Stimulated activated CD8-positive, alpha-beta memory T cell treated with anti-CD3 and anti-CD28 coated beads, Interleukin-15, amount 100 ng/mL, for 4 hours (primary cell): Measurements from ENCODE around the gene ZBTB3.
"Not testable (repeated sequence)": the region's sequence is repeated elsewhere in the genome, so short reads cannot be mapped to it uniquely, and the experiment has no call there.

Experiments
- DNase-seq, 2 donors: peaks; one replicate each; pipeline ENCODE4 v3.0.0-alpha.2; 2020; ENCODE audit warnings: low read depth in 2 of 2

Gene ZBTB3

DNA sequence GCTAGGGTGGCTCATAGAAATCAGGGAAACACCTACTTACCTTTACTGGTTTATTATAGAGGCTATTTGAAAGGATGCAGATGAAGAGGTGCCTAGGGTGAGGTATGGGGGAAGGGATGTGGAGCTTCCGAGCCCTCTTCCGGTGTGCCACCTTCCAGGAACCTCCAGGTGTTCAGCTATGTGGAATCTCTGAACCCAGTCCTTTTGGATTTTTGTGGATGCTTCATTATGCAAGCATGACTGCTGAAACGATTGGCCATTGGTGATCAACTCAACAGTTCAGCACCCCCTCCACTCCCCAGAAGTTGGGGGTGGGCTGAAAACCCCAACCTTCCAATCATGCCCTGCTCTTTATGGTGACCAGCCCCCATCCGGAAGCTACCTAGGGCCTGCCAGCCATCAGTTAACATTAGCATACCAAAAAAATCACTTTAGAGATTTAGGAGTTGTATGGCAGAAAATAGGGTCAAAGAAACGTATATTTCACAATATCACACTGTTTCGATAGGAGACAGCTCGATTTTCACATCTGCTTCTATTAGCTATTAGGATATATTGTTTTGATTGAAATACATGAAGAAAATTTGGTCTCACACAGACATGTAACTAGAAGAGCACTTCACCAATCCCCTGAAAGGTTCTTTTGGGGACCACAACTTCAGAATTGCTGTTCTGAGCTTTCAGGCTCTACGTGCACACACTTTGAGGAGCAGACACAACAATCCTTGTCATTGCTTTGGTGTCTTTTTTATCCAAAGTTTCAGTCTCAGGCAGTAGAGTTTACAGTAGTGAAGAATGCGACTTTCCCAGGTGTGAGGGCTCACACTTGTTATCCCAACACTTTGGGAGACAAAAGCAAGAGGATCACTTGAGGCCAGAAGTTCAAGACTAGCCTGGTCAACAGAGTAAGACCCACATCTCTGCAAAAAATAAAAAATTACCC, 4.2 kb upstream of the ZBTB3 start:
- no peak for DNase-seq

DNA sequence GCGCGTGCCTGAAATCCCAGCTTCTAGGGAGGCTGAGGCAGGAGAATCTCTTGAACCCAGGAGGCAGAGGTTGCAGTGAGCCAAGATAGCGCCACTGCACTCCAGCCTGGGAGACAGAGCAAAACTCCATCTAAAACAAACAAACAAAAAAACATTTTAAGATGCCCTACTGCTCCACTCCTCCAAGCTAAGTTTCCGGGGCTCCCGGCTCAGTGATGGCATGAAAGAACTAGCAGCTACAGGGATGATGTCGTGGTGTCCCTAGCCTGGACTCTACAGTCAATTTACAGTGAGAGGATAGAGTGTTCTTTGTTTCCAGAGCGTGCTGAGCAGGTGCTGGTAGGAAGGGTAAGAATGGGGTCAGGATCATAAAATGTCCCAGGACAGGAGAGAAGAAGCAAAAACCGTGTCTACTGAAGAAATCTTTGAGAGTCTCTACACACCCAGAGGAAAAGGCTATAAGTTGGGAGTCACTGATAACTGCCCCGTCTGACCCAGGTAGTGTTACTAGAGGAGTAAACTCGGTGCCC, 1.2 kb upstream of the ZBTB3 start:
- DNase-seq: no peak

DNA sequence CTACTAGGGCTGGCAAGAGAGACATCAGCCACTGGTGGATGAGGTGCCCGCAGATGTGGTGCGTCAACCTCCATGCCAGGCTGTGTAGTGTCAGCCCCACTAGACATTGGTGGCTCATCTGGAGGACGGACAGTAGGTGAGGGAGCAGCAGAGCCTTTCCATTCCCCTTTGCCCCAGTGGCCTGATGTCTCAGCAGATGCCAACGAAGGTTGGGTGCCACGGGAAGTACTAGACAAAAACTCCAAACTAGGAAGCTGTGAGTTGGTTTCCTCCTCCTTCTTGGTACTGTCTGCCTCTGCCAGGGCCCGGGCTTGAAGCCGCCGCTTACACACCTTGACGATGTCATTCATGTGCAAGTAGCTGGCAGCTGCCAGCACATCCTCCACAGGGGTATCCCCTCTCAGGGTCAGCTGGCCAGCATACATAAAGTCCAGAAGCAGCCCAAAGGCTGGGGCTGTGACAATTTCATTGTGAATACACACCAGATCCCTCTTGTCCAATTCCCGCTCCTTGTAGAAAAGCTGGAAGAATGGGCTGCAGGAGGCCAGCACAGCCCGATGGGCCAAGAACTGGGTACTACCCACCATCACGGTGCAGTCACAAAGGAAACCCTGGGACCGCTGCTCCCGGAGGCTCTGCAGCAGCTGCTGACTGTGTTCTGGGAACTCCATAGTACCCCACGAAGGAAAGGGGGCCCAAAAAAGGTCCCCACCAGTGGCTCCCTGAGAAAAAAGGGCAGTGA, 795 bp downstream of the ZBTB3 start:
- no peak for DNase-seq

DNA sequence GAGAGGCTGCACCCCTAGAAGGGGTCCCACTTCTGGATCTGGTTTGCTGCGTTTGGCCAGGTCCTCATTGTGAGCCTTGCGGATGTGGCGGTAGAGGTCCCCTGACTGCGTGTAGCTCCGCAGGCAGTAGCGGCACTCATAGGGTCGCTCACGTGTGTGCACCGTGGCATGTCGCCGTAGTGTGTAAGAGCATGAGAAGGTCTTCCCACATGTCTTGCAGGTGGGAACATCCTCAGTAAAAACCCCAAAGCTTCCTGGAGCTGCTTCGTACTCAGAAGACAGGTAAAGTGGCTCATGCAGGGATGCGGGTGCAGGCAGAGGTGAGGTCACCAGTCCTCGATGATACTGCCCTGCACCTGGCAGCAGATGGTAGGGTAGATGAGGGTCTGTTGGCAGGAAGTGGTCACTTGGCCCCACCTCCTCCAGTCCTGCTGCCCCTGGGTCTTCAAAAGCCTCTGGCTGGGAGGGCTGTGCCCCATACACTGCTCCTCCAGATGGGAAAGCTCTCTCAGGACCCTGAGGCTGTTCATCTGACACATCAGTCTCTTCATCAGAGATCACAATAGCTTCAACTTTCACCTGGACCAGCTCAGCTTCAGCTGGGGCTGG, 1.7 kb downstream of the ZBTB3 start:
- no peak for DNase-seq

DNA sequence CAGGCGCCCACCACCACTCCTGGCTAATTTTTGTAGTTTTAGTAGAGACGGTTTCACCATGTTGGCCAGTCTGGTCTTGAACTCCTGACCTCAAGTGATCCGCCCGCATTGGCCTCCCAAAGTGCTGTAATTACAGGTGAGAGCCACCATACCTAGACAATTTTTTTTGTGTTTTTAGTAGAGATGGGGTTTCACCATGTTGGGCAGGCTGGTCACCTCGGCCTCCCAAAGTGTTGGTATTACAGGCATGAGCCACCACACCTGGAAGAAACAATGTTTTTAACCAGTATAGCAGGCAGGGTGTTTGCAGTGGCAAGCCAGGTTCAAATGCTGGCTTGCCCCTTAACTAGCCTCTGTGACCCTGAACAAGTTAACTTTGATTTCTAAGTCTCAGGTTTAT, 4.0 kb downstream of the ZBTB3 start:
- DNase-seq: not testable (repeated sequence)

DNA sequence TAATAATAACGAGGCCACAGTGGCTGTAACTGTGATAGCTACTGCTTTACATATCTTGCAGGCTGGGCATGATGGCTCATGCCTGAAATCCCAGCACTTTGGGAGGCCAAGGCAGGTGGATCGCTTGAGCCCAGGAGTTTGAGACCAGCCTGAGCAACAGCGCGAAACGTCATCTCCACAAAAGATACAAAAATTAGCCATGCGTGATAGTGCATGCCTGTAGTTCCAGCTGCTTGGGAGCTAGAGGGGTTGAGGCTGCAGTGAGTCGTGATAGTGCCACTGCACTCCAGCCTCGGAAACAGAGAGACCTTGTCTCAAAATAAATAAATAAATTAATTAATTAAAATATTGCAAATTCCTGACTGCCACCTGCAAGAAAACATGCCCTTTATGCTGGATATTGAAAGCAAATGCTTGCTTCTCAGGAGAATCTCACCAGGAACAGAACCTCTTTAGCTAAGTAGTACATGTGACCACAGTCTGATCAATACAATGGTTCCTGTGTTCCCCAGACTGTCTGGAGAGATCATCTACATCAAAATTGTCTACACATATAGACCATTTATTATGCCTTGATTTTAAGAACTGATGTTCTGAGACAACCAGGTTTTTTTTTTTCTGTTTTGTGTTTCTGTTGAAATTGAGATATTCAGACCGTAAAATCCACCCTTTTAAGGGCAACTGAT, 6.3 kb downstream of the ZBTB3 start:
- DNase-seq: no peak

DNA sequence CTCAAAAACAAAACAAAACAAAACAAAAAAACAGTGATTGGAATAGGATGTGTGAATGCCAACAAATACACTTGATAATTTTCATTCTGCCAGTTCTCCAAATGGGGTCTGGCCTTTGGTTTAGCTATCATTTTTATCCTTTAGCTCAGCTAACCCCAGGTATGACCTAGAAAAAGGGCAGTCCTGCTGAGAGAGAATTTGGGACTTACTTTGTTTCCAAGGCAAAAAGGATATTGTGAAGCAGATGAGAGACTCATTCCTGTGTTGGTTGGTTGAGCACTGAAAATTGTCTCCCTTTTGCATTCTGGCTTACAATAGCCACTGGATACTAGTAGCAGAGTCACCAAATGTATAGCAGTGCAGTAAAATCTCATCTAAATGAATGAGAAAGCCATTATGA, 16.8 kb downstream of the ZBTB3 start:
- no peak for DNase-seq

DNA sequence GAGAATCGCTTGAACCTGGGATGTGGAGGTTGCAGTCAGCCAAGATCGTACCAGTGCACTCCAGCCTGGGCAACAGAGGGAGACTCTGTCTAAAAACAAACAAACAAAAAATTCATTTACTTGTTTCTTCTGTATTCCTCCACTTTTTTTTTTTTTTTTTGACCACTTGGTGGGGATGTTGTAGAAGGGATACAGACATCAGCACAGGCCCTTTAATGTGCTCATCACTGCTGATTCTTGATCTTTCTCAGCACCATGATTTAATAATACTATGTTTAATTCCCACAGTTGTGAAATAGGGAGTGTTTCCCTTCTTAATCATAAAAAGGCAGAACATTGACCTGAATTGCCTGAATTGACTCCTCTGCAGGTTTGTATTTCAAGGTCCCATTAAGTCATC, 21.1 kb downstream of the ZBTB3 start:
- no peak for DNase-seq

DNA sequence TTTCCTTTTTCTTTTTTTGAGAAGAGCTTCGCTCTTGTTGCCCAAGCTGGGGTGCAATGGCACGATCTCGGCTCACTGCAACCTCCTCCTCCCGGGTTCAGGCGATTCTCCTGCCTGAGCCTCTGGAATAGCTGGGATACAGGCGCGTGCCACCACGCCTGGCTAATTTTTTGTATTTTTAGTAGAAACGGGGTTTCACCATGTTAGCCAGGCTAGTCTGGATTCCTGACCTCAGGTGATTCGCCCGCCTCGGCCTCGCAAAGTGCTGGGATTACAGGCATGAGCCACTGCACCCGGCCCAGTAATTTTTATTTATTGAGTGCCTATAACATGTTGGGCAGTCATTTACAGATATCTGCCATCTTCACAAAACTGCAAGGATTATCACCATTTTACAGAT, 23.9 kb downstream of the ZBTB3 start:
- not testable (repeated sequence) for DNase-seq

DNA sequence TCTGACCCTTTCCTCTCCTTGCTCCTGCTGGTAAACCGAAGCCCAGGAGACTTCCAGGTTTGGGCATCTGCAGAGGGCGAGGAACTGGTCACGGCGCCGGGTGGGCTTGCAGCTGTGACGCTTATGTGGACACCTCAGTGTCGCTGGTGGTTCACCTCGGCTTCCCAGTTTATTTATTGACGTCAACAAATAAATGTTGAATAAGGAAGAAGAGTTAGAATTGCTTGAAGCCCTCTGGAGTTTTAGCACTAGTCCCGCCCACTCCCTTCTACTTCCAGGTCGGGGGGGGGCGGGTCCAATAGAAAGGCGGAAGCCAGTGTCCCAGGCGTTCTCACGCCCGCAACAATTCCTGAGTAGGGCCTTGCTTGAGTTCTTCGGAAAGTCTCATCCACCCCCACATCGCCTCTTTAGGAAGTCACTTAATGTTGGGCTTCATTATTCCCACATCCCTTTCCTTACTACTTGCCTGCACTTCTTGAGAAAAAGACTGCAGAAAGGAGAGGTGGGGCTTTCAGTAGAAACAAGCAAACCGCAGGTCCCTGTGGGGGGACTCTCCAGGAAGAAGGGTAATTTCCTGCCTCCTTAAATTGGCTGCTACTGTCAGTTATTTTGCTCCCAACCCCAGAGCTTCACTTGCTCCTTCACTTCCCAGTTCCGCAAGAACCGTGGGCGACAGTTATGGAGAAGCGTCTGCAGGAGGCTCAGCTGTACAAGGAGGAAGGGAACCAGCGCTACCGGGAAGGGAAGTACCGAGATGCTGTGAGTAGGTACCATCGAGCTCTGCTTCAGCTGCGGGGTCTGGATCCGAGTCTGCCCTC, 25.6 kb downstream of the ZBTB3 start, which contains the start of gene TTC9C:
Gene TTC9C, plus strand, starts transcription at position 316 of the 818 bp plus-strand sequence. Its CDS starts 363 bp downstream, at position 679.
- peak; percentile 63 to 71 for DNase-seq

DNA sequence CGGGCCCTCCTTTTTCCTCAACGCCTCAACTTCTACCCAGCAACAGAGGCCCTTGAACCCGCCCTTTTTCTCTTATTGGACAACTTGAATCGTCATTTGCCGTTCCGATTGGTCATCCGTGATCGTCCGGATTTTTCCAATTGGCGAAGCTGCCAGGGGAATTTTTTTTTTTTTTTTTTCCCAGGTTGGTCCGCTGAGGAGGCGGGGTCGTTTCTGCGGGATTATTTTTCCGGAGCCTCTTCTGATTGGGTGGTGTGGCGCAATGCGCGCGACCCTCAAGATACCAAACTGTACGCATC, 26.1 kb downstream of the ZBTB3 start:
- DNase-seq: peak; percentile 58 to 75

DNA sequence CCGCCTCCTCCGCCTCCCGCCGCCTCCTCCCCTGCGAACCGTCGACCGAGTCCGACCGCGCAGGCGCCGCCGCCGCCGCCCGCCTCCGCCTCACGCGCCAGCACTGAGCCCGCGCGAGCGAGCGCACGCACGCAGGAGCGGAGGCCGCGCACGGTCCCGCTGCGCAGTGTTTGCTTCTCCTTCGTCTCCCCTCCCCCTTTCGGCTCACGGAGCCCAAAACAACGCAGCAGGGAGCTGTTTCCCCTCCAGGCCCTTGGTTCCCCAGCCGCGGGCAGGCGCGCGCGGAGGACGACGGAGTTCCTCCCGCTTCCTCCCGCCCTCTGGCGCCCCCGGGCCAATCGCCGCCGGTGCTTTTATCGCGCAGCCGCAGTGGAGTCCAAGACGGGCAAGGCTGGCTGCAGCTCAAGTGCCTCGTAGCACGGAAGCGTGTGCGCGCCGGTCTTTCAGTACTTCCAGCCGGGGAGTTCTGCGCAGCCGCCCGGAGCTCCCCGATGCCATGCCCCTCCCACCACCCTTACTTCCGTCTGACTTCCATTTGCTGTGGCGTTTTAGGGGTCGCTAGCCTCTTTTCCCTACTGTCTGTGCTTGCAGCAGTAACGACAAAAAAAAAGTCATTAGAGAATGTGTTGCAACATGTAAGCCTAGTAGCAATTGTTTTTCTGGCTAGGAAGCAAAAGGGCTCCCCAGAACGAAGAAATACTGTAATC, 26.6 kb downstream of the ZBTB3 start, which contains the start of gene HNRNPUL2:
Gene HNRNPUL2, minus strand, starts transcription at position 293 of the 707 bp plus-strand sequence. CDS start 301 bp downstream, outside the sequence.
- DNase-seq: peak; percentile 98

DNA sequence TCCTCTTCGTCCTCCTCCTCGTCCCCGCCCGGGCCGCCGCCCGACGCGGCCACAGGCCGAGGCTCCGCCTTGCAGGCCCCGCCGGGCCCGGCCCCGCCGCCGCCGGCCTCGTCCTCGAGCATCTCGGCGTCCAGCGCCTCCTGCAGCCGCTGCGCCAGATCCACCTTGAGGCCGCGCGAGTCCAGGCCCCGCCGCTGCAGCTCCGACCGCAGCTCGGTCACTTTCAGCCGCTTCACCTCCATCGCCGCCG, 27.1 kb downstream of the ZBTB3 start:
- no peak for DNase-seq

DNA sequence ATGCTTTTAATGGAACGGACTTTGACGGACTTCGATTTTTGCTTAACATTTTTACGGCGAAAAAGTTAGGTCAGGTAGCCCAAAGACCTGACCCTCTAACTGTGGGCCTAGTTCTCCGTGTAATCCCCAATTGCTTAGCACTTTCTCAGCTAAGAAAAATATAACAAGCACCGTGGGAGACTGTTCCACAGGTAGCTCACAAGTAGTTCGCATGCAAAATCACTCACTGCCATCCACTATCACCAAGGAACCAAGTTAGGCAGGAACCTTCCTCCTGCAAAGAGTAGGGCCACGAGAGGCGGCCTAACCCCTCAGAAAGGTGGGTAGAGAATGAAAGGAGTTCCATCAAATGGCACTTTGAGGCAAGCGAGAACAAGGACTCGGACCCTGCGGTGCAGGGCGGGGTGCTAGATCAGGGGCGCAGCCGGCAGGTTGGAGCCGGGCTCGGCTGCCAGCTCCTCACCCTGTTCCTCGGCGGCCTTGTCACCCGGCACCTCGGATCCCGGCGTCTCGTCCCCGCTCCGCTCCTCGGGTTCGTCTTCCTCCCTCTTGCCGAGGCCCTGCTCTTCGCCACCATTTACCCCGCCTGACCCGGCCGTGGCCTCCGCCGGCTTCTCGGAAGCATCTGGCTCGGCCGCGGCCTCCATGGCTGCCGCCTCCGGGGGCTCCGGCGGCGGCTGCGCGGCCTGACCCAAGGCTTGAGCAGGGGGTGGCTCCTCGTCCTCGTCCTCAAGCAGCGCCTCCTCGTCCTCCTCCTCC, 27.6 kb downstream of the ZBTB3 start:
- DNase-seq: peak in 1 of 2 donors; percentile 8

DNA sequence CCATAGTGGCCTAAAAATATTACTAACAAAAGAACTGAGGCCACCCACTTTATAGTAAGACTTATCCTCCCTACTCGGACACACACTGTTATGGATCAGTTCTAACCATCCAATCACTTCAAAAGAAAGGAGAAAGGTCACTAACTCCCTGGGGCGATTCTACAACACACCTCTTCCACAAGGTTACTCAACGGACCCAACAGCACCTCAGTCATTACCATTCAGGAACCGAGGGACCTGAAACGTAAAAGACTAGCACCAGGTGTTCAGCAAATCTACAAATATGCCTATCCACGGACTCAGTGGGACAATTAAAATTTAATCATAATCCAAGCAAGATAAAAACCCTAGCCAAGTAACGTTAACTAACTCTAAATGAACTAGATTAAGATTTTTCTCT, 28.3 kb downstream of the ZBTB3 start:
- no peak for DNase-seq

DNA sequence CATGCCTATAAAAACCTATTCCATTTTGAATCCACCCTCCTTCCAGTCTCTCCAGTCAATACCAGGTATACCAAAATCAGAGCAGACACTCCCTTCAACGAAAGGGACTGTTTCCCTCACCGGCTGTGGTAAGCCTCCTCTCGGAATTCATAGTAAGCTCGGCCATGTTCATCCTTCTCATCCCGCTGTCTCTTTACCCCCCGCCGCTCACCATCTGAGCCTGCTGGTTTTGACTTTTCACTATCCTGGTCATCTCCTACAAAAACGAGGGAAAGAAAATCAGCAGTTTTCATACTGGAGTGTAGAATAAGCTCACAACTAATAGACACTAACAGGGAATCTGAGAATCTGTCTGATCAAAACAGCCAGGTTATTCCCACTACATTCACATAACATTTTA, 29.8 kb downstream of the ZBTB3 start:
- no peak for DNase-seq

DNA sequence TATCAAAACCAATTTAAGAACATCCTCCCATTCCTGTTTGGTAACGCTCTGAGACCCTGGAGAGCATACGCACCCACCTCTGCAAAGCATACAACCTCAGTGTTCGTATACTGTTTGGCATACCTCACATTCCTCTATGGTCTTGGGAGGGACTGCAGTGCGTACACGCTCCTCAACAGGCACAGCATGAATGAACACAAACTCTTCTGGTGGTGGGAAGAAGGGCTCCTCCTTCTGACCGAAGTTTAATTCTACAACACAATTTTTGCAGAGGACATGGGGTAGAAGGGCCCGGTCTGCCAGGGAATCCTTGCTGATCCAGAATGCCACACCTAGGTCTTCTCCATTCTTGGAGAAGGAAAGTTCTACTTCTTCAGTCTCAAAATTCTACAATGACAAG, 32.0 kb downstream of the ZBTB3 start:
- DNase-seq: no peak

DNA sequence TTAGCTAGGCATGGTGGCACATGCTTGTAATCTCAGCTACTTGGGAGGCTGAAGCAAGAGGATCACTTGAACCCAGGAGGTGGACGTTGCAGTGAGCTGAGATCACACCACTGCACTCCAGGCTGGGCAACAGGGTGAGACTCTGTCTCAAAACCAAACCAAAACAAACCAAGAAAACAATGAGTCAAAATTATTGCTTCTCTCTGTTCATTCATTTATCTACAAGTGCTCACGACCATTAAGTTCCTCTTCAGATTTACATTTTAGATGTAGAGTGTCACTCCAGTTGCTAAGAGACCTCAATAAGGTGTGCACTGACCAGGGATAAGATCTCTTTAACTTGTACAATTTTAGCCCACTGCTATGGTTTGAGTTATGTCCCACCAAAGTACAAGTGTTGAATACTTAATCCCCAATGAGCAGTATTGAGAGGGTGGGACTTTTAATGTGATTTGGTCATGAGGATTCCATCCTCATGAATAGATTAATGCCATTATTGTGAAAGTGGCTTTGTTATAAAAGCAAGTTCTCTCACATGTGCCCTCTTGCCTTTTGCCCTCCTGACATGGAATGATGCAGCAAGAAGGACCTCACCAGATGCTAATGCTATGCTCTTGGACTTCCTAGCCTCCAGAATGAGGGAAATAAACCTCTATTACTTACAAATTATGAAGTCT, 34.5 kb downstream of the ZBTB3 start:
- no peak for DNase-seq

DNA sequence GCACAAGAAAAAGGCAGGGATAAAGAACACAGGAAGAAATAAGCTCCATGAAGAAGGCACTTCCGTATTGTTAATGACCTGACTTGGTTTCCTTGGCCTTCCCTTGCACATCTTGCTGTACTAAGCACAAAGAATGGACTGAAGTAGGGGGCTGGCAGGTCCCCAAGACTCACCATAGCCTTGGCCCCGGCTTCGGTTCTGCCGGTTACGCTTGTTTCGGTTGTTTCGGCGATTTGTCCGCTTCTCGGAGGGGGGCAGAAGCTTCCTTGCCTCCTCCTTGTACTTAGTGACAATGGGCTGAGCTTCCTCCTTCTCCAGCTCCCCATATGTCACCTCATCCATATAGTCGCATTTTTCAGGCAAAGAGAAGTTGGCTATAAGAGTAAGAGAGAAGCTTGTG, 37.1 kb downstream of the ZBTB3 start:
- DNase-seq: no peak
